ENCODE measurements around the gene PHLDA1.

PHLDA1 gene

DNA sequence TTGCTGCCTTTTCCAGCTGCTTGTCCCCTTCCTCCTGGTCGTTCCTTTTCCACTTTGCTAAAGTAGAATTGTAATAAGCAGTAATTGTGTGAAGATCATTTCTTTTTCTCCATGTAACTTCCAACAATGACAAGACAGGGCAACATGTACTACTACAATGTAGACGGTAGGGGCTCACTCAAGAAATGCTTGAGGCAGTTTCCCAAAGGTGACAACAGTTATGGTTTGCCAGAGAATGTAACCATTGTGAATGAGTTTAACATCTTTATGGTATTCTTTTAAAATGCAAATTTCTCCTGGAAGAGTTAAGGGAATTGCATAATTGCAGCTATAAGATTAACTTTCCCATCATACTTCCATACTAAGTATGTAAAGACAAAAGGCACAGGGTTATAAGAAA, 23.8 kb upstream of the PHLDA1 start:
- DNase-seq (ENCODE audit: extremely low read depth, low read depth): no peak
- TF ChIP-seq, protein P1, sequence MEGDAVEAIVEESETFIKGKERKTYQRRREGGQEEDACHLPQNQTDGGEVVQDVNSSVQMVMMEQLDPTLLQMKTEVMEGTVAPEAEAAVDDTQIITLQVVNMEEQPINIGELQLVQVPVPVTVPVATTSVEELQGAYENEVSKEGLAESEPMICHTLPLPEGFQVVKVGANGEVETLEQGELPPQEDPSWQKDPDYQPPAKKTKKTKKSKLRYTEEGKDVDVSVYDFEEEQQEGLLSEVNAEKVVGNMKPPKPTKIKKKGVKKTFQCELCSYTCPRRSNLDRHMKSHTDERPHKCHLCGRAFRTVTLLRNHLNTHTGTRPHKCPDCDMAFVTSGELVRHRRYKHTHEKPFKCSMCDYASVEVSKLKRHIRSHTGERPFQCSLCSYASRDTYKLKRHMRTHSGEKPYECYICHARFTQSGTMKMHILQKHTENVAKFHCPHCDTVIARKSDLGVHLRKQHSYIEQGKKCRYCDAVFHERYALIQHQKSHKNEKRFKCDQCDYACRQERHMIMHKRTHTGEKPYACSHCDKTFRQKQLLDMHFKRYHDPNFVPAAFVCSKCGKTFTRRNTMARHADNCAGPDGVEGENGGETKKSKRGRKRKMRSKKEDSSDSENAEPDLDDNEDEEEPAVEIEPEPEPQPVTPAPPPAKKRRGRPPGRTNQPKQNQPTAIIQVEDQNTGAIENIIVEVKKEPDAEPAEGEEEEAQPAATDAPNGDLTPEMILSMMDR (IDR thresholded peaks at IDR 0.05; ENCODE audit: low read depth, low read length): no peak

DNA sequence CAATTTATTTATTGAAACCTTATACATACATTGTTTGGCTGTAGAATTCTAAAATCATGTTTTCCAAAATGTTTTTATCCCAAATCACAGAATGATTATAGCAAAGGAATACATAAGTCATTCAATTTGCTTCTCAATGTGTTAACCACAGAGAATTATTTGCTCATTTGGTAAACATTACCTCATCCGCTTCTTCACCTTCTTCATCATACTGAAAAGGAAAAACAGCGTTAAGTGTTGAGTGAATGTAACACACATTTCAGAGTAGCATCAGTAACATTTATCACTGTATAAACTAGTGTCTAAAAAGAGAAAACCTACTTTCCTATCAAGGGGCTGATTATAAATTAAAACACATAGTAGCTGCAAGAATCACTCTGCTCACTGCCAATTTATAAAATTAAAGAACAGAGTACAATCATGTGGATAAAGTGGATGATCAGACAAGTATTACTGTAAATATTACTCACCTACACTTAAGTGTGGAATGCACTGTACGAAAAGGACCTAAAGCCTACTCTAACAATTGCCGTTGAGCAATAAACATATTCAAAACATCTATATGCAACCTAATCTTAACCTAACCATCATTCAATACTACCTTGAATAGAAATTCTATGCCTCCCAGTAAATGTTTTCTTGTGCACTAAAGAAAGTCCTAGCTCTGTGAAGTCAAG, 18.1 kb upstream of the PHLDA1 start:
- TF ChIP-seq, protein P1 (IDR thresholded peaks at IDR 0.05; ENCODE audit: low read depth, low read length): no peak
- DNase-seq (ENCODE audit: extremely low read depth, low read depth): no peak

DNA sequence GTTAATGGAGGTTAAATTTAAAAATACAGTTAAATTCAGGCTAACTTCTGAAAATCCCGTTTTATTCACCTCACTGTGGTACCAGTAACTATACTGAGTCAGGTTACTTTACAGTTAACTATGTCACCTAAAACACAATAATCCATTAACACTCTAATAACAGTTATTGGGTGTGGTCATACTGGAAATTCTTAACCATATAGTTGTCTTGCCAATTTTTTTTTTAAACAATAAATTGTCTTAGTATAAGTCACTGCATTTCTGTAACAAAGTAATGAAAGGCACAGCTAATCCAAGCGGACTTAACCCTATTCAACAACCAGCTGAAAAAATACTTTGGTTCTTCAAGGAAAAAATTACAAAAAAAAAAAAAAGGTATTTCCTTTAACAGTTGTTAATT, 16.2 kb upstream of the PHLDA1 start:
- no peak for DNase-seq (ENCODE audit: extremely low read depth, low read depth)
- TF ChIP-seq, protein P1 (IDR thresholded peaks at IDR 0.05; ENCODE audit: low read depth, low read length): no peak

DNA sequence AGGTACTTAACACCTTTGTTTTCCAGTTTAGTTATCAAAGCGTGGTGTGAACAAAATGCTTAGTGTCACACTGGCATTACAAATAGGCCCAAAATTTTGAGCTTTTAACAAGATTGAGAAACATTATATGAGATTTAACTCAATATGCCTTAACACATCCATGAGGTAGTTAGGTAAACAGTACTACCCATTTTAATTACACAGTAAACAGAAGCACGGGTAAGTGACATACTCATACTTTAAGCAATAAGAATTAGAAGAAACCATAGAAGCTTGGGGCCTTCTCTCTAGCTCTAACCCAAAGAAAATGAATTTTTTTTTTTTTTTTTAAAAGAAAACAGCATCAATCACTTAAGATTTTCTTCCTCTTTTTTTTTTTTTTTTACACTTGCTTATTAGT, 15.5 kb upstream of the PHLDA1 start:
- DNase-seq (ENCODE audit: extremely low read depth, low read depth): no peak
- TF ChIP-seq, protein P1 (IDR thresholded peaks at IDR 0.05; ENCODE audit: low read depth, low read length): no peak

DNA sequence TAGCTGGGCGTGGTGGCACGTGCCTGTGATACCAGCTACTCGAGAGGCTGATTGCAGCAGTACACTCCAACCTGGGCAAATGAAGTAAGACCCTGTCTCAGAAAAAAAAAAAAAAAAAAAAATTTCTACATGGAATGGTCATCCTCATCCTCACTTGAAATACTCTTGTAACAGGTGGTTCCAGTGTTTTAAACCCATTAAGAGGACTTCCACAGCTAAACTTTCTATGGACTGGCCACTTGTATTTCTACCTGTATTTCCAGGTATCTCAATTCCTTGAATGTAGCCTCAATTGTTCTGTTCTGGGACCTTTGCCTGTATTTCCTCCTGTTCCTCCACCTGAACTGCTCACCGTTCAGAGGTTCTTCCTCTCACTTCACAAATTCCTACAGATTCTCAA, 11.8 kb upstream of the PHLDA1 start:
- DNase-seq (ENCODE audit: extremely low read depth, low read depth): no peak
- TF ChIP-seq, protein P1 (IDR thresholded peaks at IDR 0.05; ENCODE audit: low read depth, low read length): no peak

DNA sequence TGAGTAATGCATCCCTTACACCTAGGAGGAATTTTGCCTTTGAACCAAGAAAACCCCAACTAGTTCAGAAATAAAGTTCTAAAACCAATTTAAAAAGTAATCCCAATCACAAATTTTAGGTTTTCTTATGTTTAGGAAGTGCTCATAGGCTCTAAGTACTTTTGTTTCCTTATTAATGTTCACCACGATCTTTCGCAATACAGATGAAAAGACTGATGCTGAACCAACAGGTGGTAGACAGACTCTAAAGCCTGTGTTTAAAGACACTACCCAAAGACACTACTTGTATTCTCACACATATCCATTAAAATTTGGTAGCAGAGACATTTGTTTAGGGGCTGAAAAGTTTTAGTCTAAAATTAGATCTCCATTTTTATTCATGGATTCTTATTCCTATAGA, 10.6 kb upstream of the PHLDA1 start:
- TF ChIP-seq, protein P1 (IDR thresholded peaks at IDR 0.05; ENCODE audit: low read depth, low read length): no peak
- DNase-seq (ENCODE audit: extremely low read depth, low read depth): no peak

DNA sequence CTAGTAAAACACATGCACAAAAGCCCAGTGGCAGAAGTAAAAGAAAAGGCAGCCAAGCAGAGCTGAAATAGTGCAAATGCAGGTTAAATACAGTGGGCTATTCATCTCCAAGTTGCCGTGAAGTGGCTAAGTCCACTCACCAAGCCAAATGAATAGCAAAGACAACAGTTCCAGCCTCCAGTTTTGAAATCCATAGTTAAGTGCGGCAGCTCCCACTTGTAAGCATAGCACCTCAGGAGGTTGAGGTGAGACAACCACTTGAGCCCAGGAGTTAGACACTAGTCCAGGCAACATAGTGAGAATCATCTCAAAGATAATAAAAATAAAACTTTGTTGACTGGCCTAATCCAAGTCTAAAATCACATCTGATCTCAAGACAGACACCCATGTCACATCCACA, 9.8 kb upstream of the PHLDA1 start:
- TF ChIP-seq, protein P1 (IDR thresholded peaks at IDR 0.05; ENCODE audit: low read depth, low read length): no peak
- DNase-seq (ENCODE audit: extremely low read depth, low read depth): no peak

Measured in AG09319 (cell line).